Endothelial cell of umbilical vein (primary cell): ENCODE results near the gene P4HA3. TPM values are rescaled to one million over a fixed set of nuclear protein-coding genes. Genes with fewer than 3 reads are reported as not detected.

Experiments used
- BruUV-seq: library from RNA; stranded (reverse); fragments of 400-500 nt; replicated peaks from 2 replicates; lab custom pipeline; 2021; lab: Mats Ljungman, UMichigan
- CTCF ChIA-PET: fragments of 300-600, 350-600 bp; sonication (Branson Sonifier 250); formaldehyde crosslinking; loops from one replicate; lab custom pipeline; 2021; ENCODE audit warnings: antibody characterized with exemption, inconsistent platforms; lab: Charles Lee
- POLR2A ChIA-PET: fragments of 300-600, 350-600 bp; sonication (Branson Sonifier 250); formaldehyde crosslinking; loops from one replicate; lab custom pipeline; 2021; ENCODE audit warnings: antibody characterized with exemption, inconsistent platforms; lab: Charles Lee
- DNase-seq: peaks from one replicate; pipeline ENCODE4 v3.0.0-alpha.2; 2011; ENCODE audit warnings: low read depth, low spot score
- FAIRE-seq: peaks from 2 replicates; lab custom pipeline; 2011; peaks lifted over from hg19 to GRCh38; lab: Jason Lieb, UNC
- H2AFZ ChIP-seq: 2 replicates; pipeline ENCODE4 v1.6.0; 2012; ENCODE audit warnings: low read depth, low read length, control low read depth, inconsistent platforms
- H3K27ac ChIP-seq: 2 replicates; pipeline ENCODE4 v1.5.1; 2011; ENCODE audit warnings: low read depth, mild to moderate bottlenecking, control low read depth, low read length, moderate library complexity; ENCODE audit not compliant: insufficient read depth
- H3K27me3 ChIP-seq, 2 experiments: 2 replicates each; pipeline versions ENCODE4 v1.6.0 to v1.6.1; 2011; ENCODE audit warnings: low read length in 2 of 2, mixed read lengths in 1 of 2; ENCODE audit not compliant: control insufficient read depth in 2 of 2, insufficient read depth in 2 of 2
- H3K36me3 ChIP-seq, 2 experiments: 2 replicates in 1 of 2; 3 replicates in 1 of 2; pipeline ENCODE4 v1.5.1; 2011; ENCODE audit warnings: low read length in 2 of 2, mild to moderate bottlenecking in 1 of 2, moderate library complexity in 1 of 2; ENCODE audit not compliant: control insufficient read depth in 2 of 2, insufficient read depth in 2 of 2; ENCODE audit errors: extremely low read depth in 1 of 2
- H3K4me1 ChIP-seq: 3 replicates; pipeline ENCODE4 v1.5.1; 2011; ENCODE audit warnings: mild to moderate bottlenecking, low read length; ENCODE audit not compliant: control insufficient read depth, insufficient read depth; ENCODE audit errors: extremely low read depth
- H3K4me2 ChIP-seq: 2 replicates; pipeline ENCODE4 v1.6.1; 2011; ENCODE audit warnings: low read length, control low read depth, mixed read lengths; ENCODE audit not compliant: insufficient read depth
- H3K4me3 ChIP-seq, 3 experiments: fragments of 200-600 bp in 1 of 3; sonication (generic), shearing (Covaris generic) in 1 of 3; replicated peaks in 1 of 3; 2 replicates each; pipeline ENCODE4 v1.5.1; 2011 to 2016; ENCODE audit warnings: control low read depth in 3 of 3, low read length in 3 of 3, mild to moderate bottlenecking in 2 of 3, inconsistent platforms in 1 of 3, low read depth in 1 of 3, moderate library complexity in 1 of 3; ENCODE audit not compliant: insufficient read depth in 1 of 3
- H3K79me2 ChIP-seq: 2 replicates; pipeline ENCODE4 v1.6.0; 2012; ENCODE audit warnings: low read length, inconsistent platforms; ENCODE audit not compliant: control insufficient read depth, insufficient read depth
- H3K9ac ChIP-seq: replicated peaks from 2 replicates; pipeline ENCODE3; 2011; ENCODE audit warnings: low read length, control low read depth; ENCODE audit not compliant: insufficient read depth; ENCODE audit errors: extremely low read depth
- H3K9me1 ChIP-seq: replicated peaks from 3 replicates; pipeline ENCODE4 v1.6.0; 2011; ENCODE audit warnings: mild to moderate bottlenecking, low read length; ENCODE audit not compliant: control insufficient read depth, insufficient read depth; ENCODE audit errors: extremely low read depth
- H3K9me3 ChIP-seq: replicated peaks from 2 replicates; pipeline ENCODE4 v1.5.1; 2012; ENCODE audit warnings: low read length, inconsistent platforms; ENCODE audit not compliant: control insufficient read depth, insufficient read depth
- H4K20me1 ChIP-seq: replicated peaks from 2 replicates; pipeline ENCODE3; 2011; ENCODE audit warnings: mild to moderate bottlenecking, low read length; ENCODE audit not compliant: control insufficient read depth, insufficient read depth; ENCODE audit errors: extremely low read depth
- CTCF ChIP-seq, 2 donors: IDR thresholded peaks; 1 replicate in 1 of 2; 2 replicates in 1 of 2; pipeline ENCODE4 v1.5.1; 2011; ENCODE audit warnings: low read length in 2 of 2, mild to moderate bottlenecking in 2 of 2, moderate library complexity in 2 of 2, control low read depth in 1 of 2, inconsistent platforms in 1 of 2, low read depth in 1 of 2; ENCODE audit not compliant: insufficient read depth in 1 of 2; ENCODE audit errors: extremely low read depth in 1 of 2
- EZH2 ChIP-seq: IDR thresholded peaks from 2 replicates; pipeline ENCODE4 v1.6.1; 2012; ENCODE audit warnings: borderline replicate concordance, low read depth, mild to moderate bottlenecking, moderate library complexity, low read length, inconsistent platforms; ENCODE audit not compliant: severe bottlenecking
- FOS ChIP-seq: IDR thresholded peaks from 2 replicates; pipeline ENCODE4 v1.6.1; 2011; ENCODE audit warnings: mild to moderate bottlenecking, low read length, moderate library complexity, borderline replicate concordance; ENCODE audit not compliant: insufficient read depth
- GATA2 ChIP-seq: IDR thresholded peaks from 2 replicates; pipeline ENCODE4 v1.7.0; 2011; ENCODE audit warnings: low read depth, mild to moderate bottlenecking, moderate library complexity, mixed read lengths, low read length; ENCODE audit not compliant: insufficient read length, insufficient read depth
- JUN ChIP-seq: IDR thresholded peaks from 2 replicates; pipeline ENCODE4 v1.6.1; 2011; ENCODE audit warnings: borderline replicate concordance, low read depth; ENCODE audit not compliant: insufficient read length, insufficient read depth
- MAX ChIP-seq: IDR thresholded peaks from 2 replicates; pipeline ENCODE4 v1.6.1; 2011; ENCODE audit not compliant: insufficient read depth, insufficient read length
- MYC ChIP-seq: IDR thresholded peaks from one replicate; pipeline ENCODE4 v1.6.1; 2011; ENCODE audit warnings: mild to moderate bottlenecking, low read depth, low read length
- POLR2A ChIP-seq: IDR thresholded peaks from 2 replicates; pipeline ENCODE4 v1.6.1; 2012; ENCODE audit warnings: low read depth, mild to moderate bottlenecking, control low read depth, low read length
- POLR2AphosphoS5 ChIP-seq: IDR thresholded peaks from 2 replicates; pipeline ENCODE4 v1.6.1; 2012; ENCODE audit warnings: low read depth, mild to moderate bottlenecking, control low read depth, low read length, moderate library complexity; ENCODE audit not compliant: insufficient read depth
- dilution Hi-C: fragments of 300-500 bp; cut with MboI; formaldehyde crosslinking; loops from one replicate; pipeline ENCODE4 v1.15.0; 2019; ENCODE audit warnings: low sequenced_read_pairs; ENCODE audit not compliant: extremely low pct_ligation_motif_present
- intact Hi-C: fragments of 100-400 bp; cut with micrococcal nuclease; formaldehyde crosslinking; loops from one replicate; pipeline ENCODE4 v1.10.0; 2022
- polyA plus RNA-seq, 4 experiments: library from polyadenylated mRNA; depleted of rRNA in 3 of 4; stranded (reverse) in 3 of 4; unstranded in 1 of 4; fragments of >200 nt; gene quantifications; 2 replicates each; pipeline versions ENCODE4 v1.2.1 to v1.2.3, GENCODE V29; 2011 to 2012; ENCODE audit warnings: missing spikeins in 1 of 4
- total RNA-seq: library from RNA; stranded (reverse); gene quantifications from 2 replicates; pipeline ENCODE4 v1.2.3, GENCODE V29; 2021

The P4HA3 gene
- total and polyA plus RNA-seq, 2 donors (not counting 3 experiments of a cell fraction or from before 2014, with no cell fraction given): 26.9 to 40.0 TPM

- DNase-seq (no peak), FAIRE-seq (no peak)
- Histone ChIP-seq H3K27ac (no peak overlapping the region), H3K4me3 (no peak overlapping the region), H3K9me3 (no peaks in the 10 kb centered on the region), H3K79me2 (no peaks in the 10 kb centered on the region), H4K20me1 (no peaks in the 10 kb centered on the region), H2AFZ (no peak overlapping the region), H3K27me3 (no peaks in the 10 kb centered on the region), H3K4me2 (no peak overlapping the region), H3K9me1 (no peaks in the 10 kb centered on the region), H3K9ac (no peak overlapping the region), H3K4me1 (no peaks in the 10 kb centered on the region), H3K36me3 (peaks cover 0 to 4% of the 10 kb centered on the region in 2 experiments)
- dilution Hi-C loops: no loop called here
- ChIA-PET CTCF (interaction anchor here (0.9 to 2.0 kb wide), 4 partner anchors 17 to 333 kb away, joined by 3 to 7 read pairs (median 4); no protein-coding TSS in a partner anchor), POLR2A (no interaction called here)
- no peak for TF ChIP-seq MAX
- no peak for TF ChIP-seq EZH2
- no peak for TF ChIP-seq CTCF (IDR thresholded peaks at IDR 0.05; ENCODE audit: extremely low read depth in 1 of 2, insufficient read depth in 1 of 2, low read depth in 1 of 2, low read length in 2 of 2)
- no TSS peak for BruUV-seq
- intact Hi-C loops: no loop called here
Observed at GRCh38 chr11:74238243-74238642, 73.2 kb downstream of the P4HA3 start.

- H3K9me3 ChIP-seq: no peaks in the 10 kb centered on the region
- dilution Hi-C loops: no loop called here
- no peak overlapping the region for H3K4me3 ChIP-seq
- no peaks in the 10 kb centered on the region for H3K79me2 ChIP-seq
- no TSS peak for BruUV-seq
- H3K4me1 ChIP-seq: no peaks in the 10 kb centered on the region
- no peaks in the 10 kb centered on the region for H3K9me1 ChIP-seq
- ChIA-PET POLR2A (no interaction called here), CTCF (interaction anchor here (1.5 kb wide), 1 partner anchor 18 kb away, joined by 4 read pairs; no protein-coding TSS in a partner anchor)
- no peak overlapping the region for H3K9ac ChIP-seq
- intact Hi-C loops: no loop called here
- no peaks in the 10 kb centered on the region for H3K27me3 ChIP-seq
- H4K20me1 ChIP-seq: no peaks in the 10 kb centered on the region
- H3K36me3 ChIP-seq: peaks cover 0 to 4% of the 10 kb centered on the region in 2 experiments
- no peak for TF ChIP-seq GATA2
- TF ChIP-seq POLR2AphosphoS5: no peak
- no peak for TF ChIP-seq FOS
- no peak for TF ChIP-seq JUN
- TF ChIP-seq EZH2: no peak
- TF ChIP-seq CTCF (IDR thresholded peaks at IDR 0.05; ENCODE audit: extremely low read depth in 1 of 2, insufficient read depth in 1 of 2, low read depth in 1 of 2, low read length in 2 of 2): no peak
- TF ChIP-seq MAX: no peak
- TF ChIP-seq POLR2A: no peak
- TF ChIP-seq MYC: no peak
- no peak overlapping the region for H2AFZ ChIP-seq
- H3K27ac ChIP-seq: no peak overlapping the region
- H3K4me2 ChIP-seq: no peak overlapping the region
- DNase-seq: no peak
- no peak for FAIRE-seq
Observed at GRCh38 chr11:74237541-74237940, 73.9 kb downstream of the P4HA3 start.
